ENCODE results near the gene MID1. TPM values are rescaled to one million over a fixed set of nuclear protein-coding genes. Genes with fewer than 3 reads are reported as not detected.

The MID1 gene, protein sequence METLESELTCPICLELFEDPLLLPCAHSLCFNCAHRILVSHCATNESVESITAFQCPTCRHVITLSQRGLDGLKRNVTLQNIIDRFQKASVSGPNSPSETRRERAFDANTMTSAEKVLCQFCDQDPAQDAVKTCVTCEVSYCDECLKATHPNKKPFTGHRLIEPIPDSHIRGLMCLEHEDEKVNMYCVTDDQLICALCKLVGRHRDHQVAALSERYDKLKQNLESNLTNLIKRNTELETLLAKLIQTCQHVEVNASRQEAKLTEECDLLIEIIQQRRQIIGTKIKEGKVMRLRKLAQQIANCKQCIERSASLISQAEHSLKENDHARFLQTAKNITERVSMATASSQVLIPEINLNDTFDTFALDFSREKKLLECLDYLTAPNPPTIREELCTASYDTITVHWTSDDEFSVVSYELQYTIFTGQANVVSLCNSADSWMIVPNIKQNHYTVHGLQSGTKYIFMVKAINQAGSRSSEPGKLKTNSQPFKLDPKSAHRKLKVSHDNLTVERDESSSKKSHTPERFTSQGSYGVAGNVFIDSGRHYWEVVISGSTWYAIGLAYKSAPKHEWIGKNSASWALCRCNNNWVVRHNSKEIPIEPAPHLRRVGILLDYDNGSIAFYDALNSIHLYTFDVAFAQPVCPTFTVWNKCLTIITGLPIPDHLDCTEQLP
- 19.5 TPM for polyA plus RNA-seq (2012; ENCODE audit: insufficient read length, low read depth)

- TF ChIP-seq FOXP2 (optimal IDR thresholded peaks at IDR 0.05; ENCODE audit: borderline replicate concordance, extremely low read depth, extremely low read length, insufficient read depth) (no peak), POLR2AphosphoS5 (IDR thresholded peaks at IDR 0.05; ENCODE audit: low read depth, low read length) (peak; percentile 78)
These were observed at the start of gene MID1 for GRCh38 chrX:10620121-10620699. MID1 (minus strand) TSS chrX:10620585; CDS start chrX:10567547, 53,038 bp downstream.

DNA sequence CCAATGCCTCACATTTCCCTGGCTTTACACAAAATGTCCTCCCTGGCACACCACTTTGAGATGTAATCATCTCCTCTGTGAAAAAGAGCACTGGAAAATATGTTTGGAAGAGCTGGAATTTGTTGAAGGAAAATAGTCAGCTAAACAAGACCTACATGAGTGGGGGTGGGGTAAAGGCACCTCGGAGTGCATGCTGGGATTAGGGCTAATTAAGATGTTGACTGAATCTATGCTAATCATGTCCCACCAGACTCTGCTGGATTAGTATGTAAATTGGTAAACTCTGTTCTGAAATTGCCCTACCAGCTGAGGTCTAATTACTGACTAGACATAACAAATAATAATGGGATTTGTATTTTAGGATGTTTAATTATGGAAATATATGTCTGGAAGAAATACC, 46.8 kb upstream of the MID1 start:
- TF ChIP-seq POLR2AphosphoS5 (IDR thresholded peaks at IDR 0.05; ENCODE audit: low read depth, low read length) (no peak), REST (IDR thresholded peaks at IDR 0.05; ENCODE audit: insufficient read depth in 1 of 2, low read depth in 2 of 2, low read length in 2 of 2) (no peak), FOXP2 (optimal IDR thresholded peaks at IDR 0.05; ENCODE audit: borderline replicate concordance, extremely low read depth, extremely low read length, insufficient read depth) (no peak), SIN3A (IDR thresholded peaks at IDR 0.05; ENCODE audit: borderline replicate concordance, insufficient read depth, low read length) (no peak)

DNA sequence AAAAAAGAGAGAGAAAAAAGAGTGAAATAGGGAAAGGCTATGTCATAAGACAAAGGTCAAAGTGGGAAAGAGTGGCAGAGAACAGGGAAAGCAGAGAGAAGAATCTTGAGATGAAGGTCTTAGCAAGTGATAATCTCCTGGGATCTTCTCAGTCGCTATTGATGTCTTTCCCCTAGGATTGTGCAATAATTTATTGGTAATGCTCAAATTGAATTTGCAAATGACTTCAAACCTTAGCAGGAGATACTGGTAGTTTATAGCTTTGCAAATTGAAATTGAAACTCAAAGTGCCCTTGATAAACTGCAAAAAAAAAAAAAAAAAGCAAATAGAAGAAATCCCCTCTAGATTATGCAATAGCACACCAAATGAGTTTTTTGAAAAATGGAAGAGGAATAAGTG, 45.7 kb upstream of the MID1 start:
- TF ChIP-seq SIN3A (IDR thresholded peaks at IDR 0.05; ENCODE audit: borderline replicate concordance, insufficient read depth, low read length) = no peak

DNA sequence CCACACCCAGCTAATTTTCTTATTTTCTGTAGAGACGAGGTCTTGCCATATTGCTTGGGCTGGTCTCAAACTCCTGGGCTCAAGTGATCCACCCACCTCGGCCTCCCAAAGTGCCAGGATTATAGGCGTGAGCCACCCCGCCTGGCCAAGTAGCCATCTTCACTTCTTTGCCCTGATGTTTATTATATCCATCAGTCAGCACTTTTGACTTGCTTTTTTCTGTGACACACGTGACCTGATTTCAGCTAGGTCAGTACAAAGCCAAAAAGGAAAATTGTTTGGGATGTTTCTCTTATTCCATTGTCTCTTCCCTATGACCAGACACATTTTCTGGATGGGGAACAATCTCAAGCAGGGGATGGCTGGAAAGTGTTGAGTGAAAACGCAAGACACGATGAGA, 45.3 kb upstream of the MID1 start:
- TF ChIP-seq FOXP2 (optimal IDR thresholded peaks at IDR 0.05; ENCODE audit: borderline replicate concordance, extremely low read depth, extremely low read length, insufficient read depth) (no peak), TAF1 (IDR thresholded peaks at IDR 0.05; ENCODE audit: borderline replicate concordance, insufficient read depth, low read length) (no peak), REST (IDR thresholded peaks at IDR 0.05; ENCODE audit: insufficient read depth in 1 of 2, low read depth in 2 of 2, low read length in 2 of 2) (no peak), SIN3A (IDR thresholded peaks at IDR 0.05; ENCODE audit: borderline replicate concordance, insufficient read depth, low read length) (no peak), POLR2AphosphoS5 (IDR thresholded peaks at IDR 0.05; ENCODE audit: low read depth, low read length) (no peak)

- TF ChIP-seq POLR2AphosphoS5 (IDR thresholded peaks at IDR 0.05; ENCODE audit: low read depth, low read length) (no peak), FOXP2 (optimal IDR thresholded peaks at IDR 0.05; ENCODE audit: borderline replicate concordance, extremely low read depth, extremely low read length, insufficient read depth) (no peak), SIN3A (IDR thresholded peaks at IDR 0.05; ENCODE audit: borderline replicate concordance, insufficient read depth, low read length) (no peak), TAF1 (IDR thresholded peaks at IDR 0.05; ENCODE audit: borderline replicate concordance, insufficient read depth, low read length) (no peak), REST (IDR thresholded peaks at IDR 0.05; ENCODE audit: insufficient read depth in 1 of 2, low read depth in 2 of 2, low read length in 2 of 2) (no peak)
These were observed 39.8 kb upstream of the MID1 start for GRCh38 chrX:10660171-10660570.

DNA sequence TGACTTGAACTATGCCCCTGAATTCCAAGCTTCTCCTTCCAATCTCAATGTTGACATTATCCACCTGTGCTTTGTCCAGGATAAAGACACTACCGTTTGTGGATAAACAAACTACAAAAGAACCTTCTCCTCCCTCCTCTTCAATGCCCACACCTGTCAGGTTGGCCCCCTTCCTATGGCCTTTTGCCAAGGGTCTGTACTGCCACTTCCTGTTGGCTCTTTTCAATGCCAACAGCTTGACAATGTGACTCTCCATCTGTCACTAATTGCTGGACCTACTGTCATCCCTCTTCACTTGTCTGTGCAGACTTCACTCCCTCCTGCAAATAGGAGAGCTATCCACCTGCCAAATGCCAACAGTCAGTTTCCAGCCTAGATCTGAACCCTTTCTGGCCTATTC, 35.8 kb upstream of the MID1 start:
- TF ChIP-seq REST (IDR thresholded peaks at IDR 0.05; ENCODE audit: insufficient read depth in 1 of 2, low read depth in 2 of 2, low read length in 2 of 2) = no peak
- no peak for TF ChIP-seq TAF1 (IDR thresholded peaks at IDR 0.05; ENCODE audit: borderline replicate concordance, insufficient read depth, low read length)
- no peak for TF ChIP-seq FOXP2 (optimal IDR thresholded peaks at IDR 0.05; ENCODE audit: borderline replicate concordance, extremely low read depth, extremely low read length, insufficient read depth)
- TF ChIP-seq POLR2AphosphoS5 (IDR thresholded peaks at IDR 0.05; ENCODE audit: low read depth, low read length) = no peak
- no peak for TF ChIP-seq SIN3A (IDR thresholded peaks at IDR 0.05; ENCODE audit: borderline replicate concordance, insufficient read depth, low read length)

Data from PFSK-1 (cell line).